OCI-LY3 (cell line): ENCODE data around the gene MYH10.

Experiments
- CTCF ChIP-seq: fragments of 200-600, 300-600 bp; sonication (generic); IDR thresholded peaks from 2 replicates; pipeline ENCODE4 v1.5.1; 2014; ENCODE audit warnings: antibody characterized with exemption, low read length, low read depth
- EZH2phosphoT487 ChIP-seq: fragments of 200-600 bp; shearing (Covaris generic); IDR thresholded peaks from 2 replicates; pipeline ENCODE4 v1.6.1; 2018; ENCODE audit warnings: antibody characterized with exemption, mixed run types, low read depth

DNA sequence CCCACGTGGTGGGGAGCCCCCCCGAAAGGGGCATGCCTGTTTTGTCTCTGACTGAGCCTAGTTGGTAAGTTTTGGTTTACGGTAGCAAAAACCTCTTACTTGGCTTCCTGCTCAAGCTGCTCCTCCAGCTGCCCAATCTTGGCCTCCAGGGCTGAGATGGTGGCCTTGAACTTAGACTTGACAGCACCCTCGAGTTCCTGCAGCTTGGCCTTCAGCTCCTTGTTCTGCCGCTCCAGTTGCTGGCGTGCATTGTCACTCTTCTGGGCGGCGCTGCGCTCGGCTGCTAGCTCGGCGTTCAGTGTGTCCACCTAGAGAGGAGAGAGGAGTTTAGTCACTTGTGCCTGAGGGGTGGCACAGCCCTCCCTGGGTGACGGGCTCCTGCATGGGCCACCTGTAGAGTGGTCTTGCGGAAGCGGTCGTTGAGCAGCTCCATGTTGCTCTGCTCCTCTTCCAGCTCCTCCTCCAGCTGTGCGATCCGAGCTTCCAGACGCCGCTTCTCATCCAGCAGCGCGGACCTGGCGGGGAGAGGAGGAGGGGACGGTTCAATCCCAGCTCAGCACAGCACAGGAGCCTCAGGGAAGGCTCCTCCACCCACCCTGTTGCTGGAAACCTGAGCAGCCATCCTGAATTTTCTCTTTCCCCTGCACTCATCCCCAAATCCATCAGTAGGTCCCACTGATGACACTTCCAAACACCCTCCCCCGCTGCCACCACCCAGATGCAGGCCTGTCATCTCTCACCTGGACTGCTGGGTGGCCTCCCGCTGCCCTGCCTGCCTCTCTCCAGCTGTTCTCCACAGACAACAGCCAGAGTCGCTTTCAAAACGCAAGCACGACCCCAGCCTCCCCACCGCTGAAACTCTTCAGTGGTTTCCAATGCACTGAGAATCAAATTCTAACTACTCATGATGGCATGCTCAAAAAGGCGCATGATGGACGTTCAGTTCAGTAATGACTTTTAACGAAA lies 150.2 kb downstream of the MYH10 start:
- TF ChIP-seq EZH2phosphoT487 (no peak), CTCF (no peak)
